Endothelial cell of umbilical vein (primary cell): ENCODE results near the gene USP12. TPM values are rescaled to one million over a fixed set of nuclear protein-coding genes. Genes with fewer than 3 reads are reported as not detected.
"Not testable (repeated sequence)": the region's sequence is repeated elsewhere in the genome, so short reads cannot be mapped to it uniquely, and the experiment has no call there.

Source experiments
- BruUV-seq: library from RNA; stranded (reverse); fragments of 400-500 nt; replicated peaks from 2 replicates; lab custom pipeline; 2021; lab: Mats Ljungman, UMichigan
- CTCF ChIA-PET: fragments of 300-600, 350-600 bp; sonication (Branson Sonifier 250); formaldehyde crosslinking; loops from one replicate; lab custom pipeline; 2021; ENCODE audit warnings: antibody characterized with exemption, inconsistent platforms; lab: Charles Lee
- POLR2A ChIA-PET: fragments of 300-600, 350-600 bp; sonication (Branson Sonifier 250); formaldehyde crosslinking; loops from one replicate; lab custom pipeline; 2021; ENCODE audit warnings: antibody characterized with exemption, inconsistent platforms; lab: Charles Lee
- DNase-seq: peaks from one replicate; pipeline ENCODE4 v3.0.0-alpha.2; 2011; ENCODE audit warnings: low read depth, low spot score
- FAIRE-seq: peaks from 2 replicates; lab custom pipeline; 2011; peaks lifted over from hg19 to GRCh38; lab: Jason Lieb, UNC
- H2AFZ ChIP-seq: 2 replicates; pipeline ENCODE4 v1.6.0; 2012; ENCODE audit warnings: low read depth, low read length, control low read depth, inconsistent platforms
- H3K27ac ChIP-seq: 2 replicates; pipeline ENCODE4 v1.5.1; 2011; ENCODE audit warnings: low read depth, mild to moderate bottlenecking, control low read depth, low read length, moderate library complexity; ENCODE audit not compliant: insufficient read depth
- H3K27me3 ChIP-seq, 2 experiments: 2 replicates each; pipeline versions ENCODE4 v1.6.0 to v1.6.1; 2011; ENCODE audit warnings: low read length in 2 of 2, mixed read lengths in 1 of 2; ENCODE audit not compliant: control insufficient read depth in 2 of 2, insufficient read depth in 2 of 2
- H3K36me3 ChIP-seq, 2 experiments: 2 replicates in 1 of 2; 3 replicates in 1 of 2; pipeline ENCODE4 v1.5.1; 2011; ENCODE audit warnings: low read length in 2 of 2, mild to moderate bottlenecking in 1 of 2, moderate library complexity in 1 of 2; ENCODE audit not compliant: control insufficient read depth in 2 of 2, insufficient read depth in 2 of 2; ENCODE audit errors: extremely low read depth in 1 of 2
- H3K4me1 ChIP-seq: 3 replicates; pipeline ENCODE4 v1.5.1; 2011; ENCODE audit warnings: mild to moderate bottlenecking, low read length; ENCODE audit not compliant: control insufficient read depth, insufficient read depth; ENCODE audit errors: extremely low read depth
- H3K4me2 ChIP-seq: 2 replicates; pipeline ENCODE4 v1.6.1; 2011; ENCODE audit warnings: low read length, control low read depth, mixed read lengths; ENCODE audit not compliant: insufficient read depth
- H3K4me3 ChIP-seq, 3 experiments: fragments of 200-600 bp in 1 of 3; sonication (generic), shearing (Covaris generic) in 1 of 3; replicated peaks in 1 of 3; 2 replicates each; pipeline ENCODE4 v1.5.1; 2011 to 2016; ENCODE audit warnings: control low read depth in 3 of 3, low read length in 3 of 3, mild to moderate bottlenecking in 2 of 3, inconsistent platforms in 1 of 3, low read depth in 1 of 3, moderate library complexity in 1 of 3; ENCODE audit not compliant: insufficient read depth in 1 of 3
- H3K79me2 ChIP-seq: 2 replicates; pipeline ENCODE4 v1.6.0; 2012; ENCODE audit warnings: low read length, inconsistent platforms; ENCODE audit not compliant: control insufficient read depth, insufficient read depth
- H3K9ac ChIP-seq: replicated peaks from 2 replicates; pipeline ENCODE3; 2011; ENCODE audit warnings: low read length, control low read depth; ENCODE audit not compliant: insufficient read depth; ENCODE audit errors: extremely low read depth
- H3K9me1 ChIP-seq: replicated peaks from 3 replicates; pipeline ENCODE4 v1.6.0; 2011; ENCODE audit warnings: mild to moderate bottlenecking, low read length; ENCODE audit not compliant: control insufficient read depth, insufficient read depth; ENCODE audit errors: extremely low read depth
- H3K9me3 ChIP-seq: replicated peaks from 2 replicates; pipeline ENCODE4 v1.5.1; 2012; ENCODE audit warnings: low read length, inconsistent platforms; ENCODE audit not compliant: control insufficient read depth, insufficient read depth
- H4K20me1 ChIP-seq: replicated peaks from 2 replicates; pipeline ENCODE3; 2011; ENCODE audit warnings: mild to moderate bottlenecking, low read length; ENCODE audit not compliant: control insufficient read depth, insufficient read depth; ENCODE audit errors: extremely low read depth
- EZH2 ChIP-seq: IDR thresholded peaks from 2 replicates; pipeline ENCODE4 v1.6.1; 2012; ENCODE audit warnings: borderline replicate concordance, low read depth, mild to moderate bottlenecking, moderate library complexity, low read length, inconsistent platforms; ENCODE audit not compliant: severe bottlenecking
- FOS ChIP-seq: IDR thresholded peaks from 2 replicates; pipeline ENCODE4 v1.6.1; 2011; ENCODE audit warnings: mild to moderate bottlenecking, low read length, moderate library complexity, borderline replicate concordance; ENCODE audit not compliant: insufficient read depth
- GATA2 ChIP-seq: IDR thresholded peaks from 2 replicates; pipeline ENCODE4 v1.7.0; 2011; ENCODE audit warnings: low read depth, mild to moderate bottlenecking, moderate library complexity, mixed read lengths, low read length; ENCODE audit not compliant: insufficient read length, insufficient read depth
- JUN ChIP-seq: IDR thresholded peaks from 2 replicates; pipeline ENCODE4 v1.6.1; 2011; ENCODE audit warnings: borderline replicate concordance, low read depth; ENCODE audit not compliant: insufficient read length, insufficient read depth
- MYC ChIP-seq: IDR thresholded peaks from one replicate; pipeline ENCODE4 v1.6.1; 2011; ENCODE audit warnings: mild to moderate bottlenecking, low read depth, low read length
- POLR2AphosphoS5 ChIP-seq: IDR thresholded peaks from 2 replicates; pipeline ENCODE4 v1.6.1; 2012; ENCODE audit warnings: low read depth, mild to moderate bottlenecking, control low read depth, low read length, moderate library complexity; ENCODE audit not compliant: insufficient read depth
- dilution Hi-C: fragments of 300-500 bp; cut with MboI; formaldehyde crosslinking; loops from one replicate; pipeline ENCODE4 v1.15.0; 2019; ENCODE audit warnings: low sequenced_read_pairs; ENCODE audit not compliant: extremely low pct_ligation_motif_present
- intact Hi-C: fragments of 100-400 bp; cut with micrococcal nuclease; formaldehyde crosslinking; loops from one replicate; pipeline ENCODE4 v1.10.0; 2022
- polyA plus RNA-seq, 4 experiments: library from polyadenylated mRNA; depleted of rRNA in 3 of 4; stranded (reverse) in 3 of 4; unstranded in 1 of 4; fragments of >200 nt; gene quantifications; 2 replicates each; pipeline versions ENCODE4 v1.2.1 to v1.2.3, GENCODE V29; 2011 to 2012; ENCODE audit warnings: missing spikeins in 1 of 4
- total RNA-seq: library from RNA; stranded (reverse); gene quantifications from 2 replicates; pipeline ENCODE4 v1.2.3, GENCODE V29; 2021
- TF ChIP-seq, protein P1 (sequence below): IDR thresholded peaks from 2 replicates; pipeline ENCODE4 v1.6.1; 2011; ENCODE audit not compliant: insufficient read depth, insufficient read length
- TF ChIP-seq, protein P2 (sequence below), 2 donors: IDR thresholded peaks; 1 replicate in 1 of 2; 2 replicates in 1 of 2; pipeline ENCODE4 v1.5.1; 2011; ENCODE audit warnings: low read length in 2 of 2, mild to moderate bottlenecking in 2 of 2, moderate library complexity in 2 of 2, control low read depth in 1 of 2, inconsistent platforms in 1 of 2, low read depth in 1 of 2; ENCODE audit not compliant: insufficient read depth in 1 of 2; ENCODE audit errors: extremely low read depth in 1 of 2

Gene USP12
- total and polyA plus RNA-seq, 2 donors (not counting 3 experiments of a cell fraction or from before 2014, with no cell fraction given) = 6.2 to 33.4 TPM

DNA sequence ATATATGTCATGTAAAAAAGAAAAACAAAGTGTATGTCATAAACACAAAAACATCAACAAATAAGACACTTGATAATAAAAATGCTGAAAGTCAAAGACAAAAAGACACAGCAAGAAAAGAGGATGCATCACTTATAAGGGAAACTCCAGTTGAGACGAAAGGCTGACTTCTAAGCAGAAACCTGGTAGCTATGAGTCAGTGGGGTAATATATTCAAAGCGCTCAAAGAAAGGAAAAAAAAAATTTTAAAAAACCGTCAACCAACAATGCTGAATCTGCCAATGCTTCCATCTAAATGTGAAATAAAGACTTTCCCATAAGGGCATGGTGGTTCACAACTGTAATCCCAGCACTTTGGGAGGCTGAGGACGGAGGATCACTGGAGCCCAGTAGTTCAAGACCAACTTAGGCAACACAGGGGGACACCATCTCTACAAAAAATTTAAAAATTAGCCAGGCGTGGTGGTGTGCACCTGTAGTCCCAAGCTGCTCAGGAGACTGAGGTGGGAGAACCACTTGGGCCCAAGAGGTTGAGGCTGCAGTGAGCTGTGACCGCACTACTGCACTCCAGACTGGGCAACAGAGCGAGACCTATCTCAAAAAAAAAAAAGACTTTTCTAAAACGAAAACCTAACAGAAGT, 24.0 kb downstream of the USP12 start:
- no peak overlapping the region for H3K4me2 ChIP-seq
- no peaks in the 10 kb centered on the region for H3K27me3 ChIP-seq
- no peak overlapping the region for H3K27ac ChIP-seq
- H3K9me3 ChIP-seq = no peaks in the 10 kb centered on the region
- no peak overlapping the region for H3K9ac ChIP-seq
- ChIA-PET POLR2A (no interaction called here), CTCF (no interaction called here)
- no peak overlapping the region for H2AFZ ChIP-seq
- no peaks in the 10 kb centered on the region for H3K9me1 ChIP-seq
- H3K36me3 ChIP-seq = no peaks in the 10 kb centered on the region
- H3K4me1 ChIP-seq = no peaks in the 10 kb centered on the region
- DNase-seq (no peak), FAIRE-seq (no peak)
- H4K20me1 ChIP-seq = peaks cover 14% of the 10 kb centered on the region
- intact Hi-C loops = no loop called here
- peaks cover 91% of the 10 kb centered on the region for H3K79me2 ChIP-seq
- TF ChIP-seq JUN = no peak
- TF ChIP-seq GATA2 = no peak
- TF ChIP-seq, protein P1, sequence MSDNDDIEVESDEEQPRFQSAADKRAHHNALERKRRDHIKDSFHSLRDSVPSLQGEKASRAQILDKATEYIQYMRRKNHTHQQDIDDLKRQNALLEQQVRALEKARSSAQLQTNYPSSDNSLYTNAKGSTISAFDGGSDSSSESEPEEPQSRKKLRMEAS = no peak
- no peak for TF ChIP-seq EZH2
- no peak overlapping the region for H3K4me3 ChIP-seq
- dilution Hi-C loops = no loop called here
- BruUV-seq = no TSS peak

DNA sequence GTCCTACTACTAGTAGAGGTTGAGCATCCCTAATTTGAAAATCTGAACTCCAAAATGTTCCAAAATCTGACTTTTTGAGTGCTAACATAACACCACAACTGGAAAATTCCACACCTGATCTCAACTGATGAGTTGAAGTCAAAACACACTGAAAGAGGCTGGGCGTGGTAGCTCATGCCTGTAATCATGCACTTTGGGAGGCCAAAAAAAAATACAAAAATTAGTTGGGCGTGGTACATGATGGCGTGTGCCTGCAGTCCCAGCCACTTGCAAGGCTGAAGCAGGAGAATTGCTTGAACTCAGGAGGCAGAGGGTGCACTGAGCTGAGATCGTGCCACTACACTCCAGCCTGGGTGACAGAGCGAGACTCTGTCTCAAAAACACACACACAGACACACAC, 29.9 kb downstream of the USP12 start:
- no peak overlapping the region for H3K27ac ChIP-seq
- H3K9me1 ChIP-seq = no peaks in the 10 kb centered on the region
- CTCF ChIA-PET = no interaction called here
- FAIRE-seq (no peak), DNase-seq (no peak)
- peaks cover 0 to 5% of the 10 kb centered on the region in 2 experiments for H3K36me3 ChIP-seq
- no peak overlapping the region for H3K9ac ChIP-seq
- H3K9me3 ChIP-seq = no peaks in the 10 kb centered on the region
- no peaks in the 10 kb centered on the region for H3K27me3 ChIP-seq
- no peak overlapping the region for H3K4me3 ChIP-seq
- dilution Hi-C loops = no loop called here
- no peak overlapping the region for H3K4me2 ChIP-seq
- H4K20me1 ChIP-seq = peaks cover 13% of the 10 kb centered on the region
- no TSS peak for BruUV-seq
- intact Hi-C loops = no loop called here
- no peaks in the 10 kb centered on the region for H3K4me1 ChIP-seq
- no peak overlapping the region for H2AFZ ChIP-seq
- POLR2A ChIA-PET = no interaction called here
- peaks cover 96% of the 10 kb centered on the region for H3K79me2 ChIP-seq
- TF ChIP-seq, protein P2, sequence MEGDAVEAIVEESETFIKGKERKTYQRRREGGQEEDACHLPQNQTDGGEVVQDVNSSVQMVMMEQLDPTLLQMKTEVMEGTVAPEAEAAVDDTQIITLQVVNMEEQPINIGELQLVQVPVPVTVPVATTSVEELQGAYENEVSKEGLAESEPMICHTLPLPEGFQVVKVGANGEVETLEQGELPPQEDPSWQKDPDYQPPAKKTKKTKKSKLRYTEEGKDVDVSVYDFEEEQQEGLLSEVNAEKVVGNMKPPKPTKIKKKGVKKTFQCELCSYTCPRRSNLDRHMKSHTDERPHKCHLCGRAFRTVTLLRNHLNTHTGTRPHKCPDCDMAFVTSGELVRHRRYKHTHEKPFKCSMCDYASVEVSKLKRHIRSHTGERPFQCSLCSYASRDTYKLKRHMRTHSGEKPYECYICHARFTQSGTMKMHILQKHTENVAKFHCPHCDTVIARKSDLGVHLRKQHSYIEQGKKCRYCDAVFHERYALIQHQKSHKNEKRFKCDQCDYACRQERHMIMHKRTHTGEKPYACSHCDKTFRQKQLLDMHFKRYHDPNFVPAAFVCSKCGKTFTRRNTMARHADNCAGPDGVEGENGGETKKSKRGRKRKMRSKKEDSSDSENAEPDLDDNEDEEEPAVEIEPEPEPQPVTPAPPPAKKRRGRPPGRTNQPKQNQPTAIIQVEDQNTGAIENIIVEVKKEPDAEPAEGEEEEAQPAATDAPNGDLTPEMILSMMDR (IDR thresholded peaks at IDR 0.05; ENCODE audit: extremely low read depth in 1 of 2, insufficient read depth in 1 of 2, low read depth in 1 of 2, low read length in 2 of 2) = no peak
- TF ChIP-seq MYC (no peak), JUN (no peak), FOS (no peak), EZH2 (no peak), POLR2AphosphoS5 (no peak)

DNA sequence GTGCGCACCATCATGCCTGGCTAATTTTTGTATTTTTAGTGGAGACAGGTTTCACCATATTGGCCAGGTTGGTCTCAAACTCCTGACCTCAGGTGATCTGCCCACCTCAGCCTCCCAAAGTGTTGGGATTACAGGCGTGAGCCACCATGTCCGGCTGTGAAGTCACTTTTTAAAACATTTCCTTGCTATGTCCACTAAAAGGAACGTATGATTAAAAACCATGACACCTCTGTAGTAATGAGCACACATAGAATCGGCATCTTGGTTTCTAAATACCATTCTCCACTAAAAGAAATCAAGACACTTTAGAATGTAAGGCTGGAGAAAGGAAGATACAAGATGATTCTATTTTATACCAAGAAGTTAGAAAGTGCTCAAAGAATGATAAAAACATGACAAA, 30.5 kb downstream of the USP12 start:
- POLR2A ChIA-PET, CTCF ChIA-PET, H3K27me3 ChIP-seq, H3K9ac ChIP-seq, H3K4me3 ChIP-seq, DNase-seq, dilution Hi-C loops, H3K27ac ChIP-seq, H3K4me1 ChIP-seq, H3K9me3 ChIP-seq, H3K36me3 ChIP-seq, H4K20me1 ChIP-seq, FAIRE-seq, H3K4me2 ChIP-seq, intact Hi-C loops, BruUV-seq, H3K9me1 ChIP-seq, H2AFZ ChIP-seq: not testable (repeated sequence)
- peaks cover 96% of the 10 kb centered on the region for H3K79me2 ChIP-seq
